Measurements from ENCODE around the gene FARP2.

GRCh38 chr2:241312082-241312481, 44.0 kb upstream of the FARP2 start:
- TF ChIP-seq CTCF (IDR thresholded peaks at IDR 0.05) (no peak), POLR2A (IDR thresholded peaks at IDR 0.05) (no peak)

All from lower leg skin (tissue), 3 donors.